Body of pancreas (tissue), 4 donors: Measurements from ENCODE around the gene MECP2.

Experiments
- POLR2A ChIP-seq, 3 donors: fragments of 450-650 bp; IDR thresholded peaks; one replicate each; pipeline ENCODE4 v1.6.1; 2016; ENCODE audit warnings: antibody characterized with exemption in 3 of 3, mild to moderate bottlenecking in 2 of 3
- TF ChIP-seq, protein P1 (sequence below), 7 experiments: fragments of 450-650 bp in 4 of 7; fragments of 200-600 bp in 3 of 7; sonication (generic) in 3 of 7; IDR thresholded peaks; one replicate each; pipeline ENCODE4 v1.5.1; 2016 to 2019; ENCODE audit warnings: antibody characterized with exemption in 7 of 7

DNA sequence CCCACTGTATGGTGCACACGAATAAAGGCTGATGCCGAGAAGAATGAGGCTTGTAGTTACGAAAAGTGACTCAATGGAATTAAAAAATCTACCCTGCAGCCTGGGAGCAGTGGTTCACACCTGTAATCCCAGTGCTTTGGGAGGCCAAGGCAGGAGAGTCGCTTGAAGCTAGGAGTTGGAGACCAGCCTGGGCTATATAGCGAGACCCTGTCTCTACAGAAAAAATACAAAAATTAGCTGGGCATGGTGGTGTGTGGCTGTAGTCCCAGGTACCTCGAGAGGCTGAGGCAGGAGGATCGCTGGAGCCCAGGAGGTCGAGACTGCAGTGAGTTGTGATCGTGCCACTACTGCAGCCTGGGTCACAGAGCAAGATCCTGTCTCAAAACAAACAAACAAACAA lies 34.8 kb upstream of the MECP2 start:
- TF ChIP-seq POLR2A (IDR thresholded peaks at IDR 0.05): no peak
- TF ChIP-seq, protein P1, sequence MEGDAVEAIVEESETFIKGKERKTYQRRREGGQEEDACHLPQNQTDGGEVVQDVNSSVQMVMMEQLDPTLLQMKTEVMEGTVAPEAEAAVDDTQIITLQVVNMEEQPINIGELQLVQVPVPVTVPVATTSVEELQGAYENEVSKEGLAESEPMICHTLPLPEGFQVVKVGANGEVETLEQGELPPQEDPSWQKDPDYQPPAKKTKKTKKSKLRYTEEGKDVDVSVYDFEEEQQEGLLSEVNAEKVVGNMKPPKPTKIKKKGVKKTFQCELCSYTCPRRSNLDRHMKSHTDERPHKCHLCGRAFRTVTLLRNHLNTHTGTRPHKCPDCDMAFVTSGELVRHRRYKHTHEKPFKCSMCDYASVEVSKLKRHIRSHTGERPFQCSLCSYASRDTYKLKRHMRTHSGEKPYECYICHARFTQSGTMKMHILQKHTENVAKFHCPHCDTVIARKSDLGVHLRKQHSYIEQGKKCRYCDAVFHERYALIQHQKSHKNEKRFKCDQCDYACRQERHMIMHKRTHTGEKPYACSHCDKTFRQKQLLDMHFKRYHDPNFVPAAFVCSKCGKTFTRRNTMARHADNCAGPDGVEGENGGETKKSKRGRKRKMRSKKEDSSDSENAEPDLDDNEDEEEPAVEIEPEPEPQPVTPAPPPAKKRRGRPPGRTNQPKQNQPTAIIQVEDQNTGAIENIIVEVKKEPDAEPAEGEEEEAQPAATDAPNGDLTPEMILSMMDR (IDR thresholded peaks at IDR 0.05): no peak
